Right lobe of liver (tissue), 6 donors: ENCODE data around the gene ADCK2. TPM values are rescaled to one million over a fixed set of nuclear protein-coding genes. Genes with fewer than 3 reads are reported as not detected.
"Not testable (repeated sequence)": the region's sequence is repeated elsewhere in the genome, so short reads cannot be mapped to it uniquely, and the experiment has no call there.

Source experiments
- ATAC-seq, 4 donors: fragments of 200-7000 bp; cut with Tn5 transposase; one replicate each; pipeline ENCODE4 v1.9.1; 2020; ENCODE audit warnings: mild to moderate bottlenecking in 4 of 4, moderate library complexity in 4 of 4
- DNase-seq, 3 donors: peaks; one replicate each; pipeline ENCODE4 v3.0.0-alpha.2; 2020
- H3K27ac ChIP-seq, 3 donors: fragments of 200-600 bp; one replicate each; pipeline ENCODE4 v1.8.0; 2022
- H3K27me3 ChIP-seq, 2 donors: fragments of 200-600 bp; one replicate each; pipeline ENCODE4 v1.8.0; 2022
- H3K36me3 ChIP-seq, 4 donors: fragments of 200-600 bp; sonication (generic) in 1 of 4; one replicate each; pipeline versions ENCODE4 v1.5.1 to v1.8.0; 2017 to 2022; ENCODE audit warnings: control low read depth in 1 of 4
- H3K4me1 ChIP-seq, 4 donors: fragments of 200-600 bp; sonication (generic) in 1 of 4; one replicate each; pipeline versions ENCODE4 v1.5.1 to v1.8.0; 2017 to 2022; ENCODE audit warnings: control low read depth in 1 of 4
- H3K4me3 ChIP-seq, 3 donors: fragments of 200-600 bp; one replicate each; pipeline ENCODE4 v1.8.0; 2022
- H3K9me3 ChIP-seq, 4 donors: fragments of 200-600 bp; sonication (generic) in 1 of 4; one replicate each; pipeline versions ENCODE4 v1.5.1 to v1.8.0; 2017 to 2022; ENCODE audit warnings: control low read depth in 1 of 4
- POLR2A ChIP-seq: fragments of 450-650 bp; IDR thresholded peaks from one replicate; pipeline ENCODE4 v1.6.1; 2017; ENCODE audit warnings: antibody characterized with exemption, mild to moderate bottlenecking
- WGBS: methylation state at CpG from one replicate; pipeline ENCODE4 v1.1.6; 2018; ENCODE audit warnings: low coverage, low lambda C conversion rate; ENCODE audit not compliant: insufficient coverage; ENCODE audit errors: missing lambda C conversion rate; 5-methylcytosine and 5-hydroxymethylcytosine counted together
- intact Hi-C, 2 donors: fragments of 100-400 bp; cut with DNase I; formaldehyde crosslinking; loops; one replicate each; pipeline versions ENCODE4 v1.11.2 to v1.14.1; 2022
- total RNA-seq, 6 experiments: library from RNA; depleted of rRNA in 2 of 6; stranded (reverse); fragments of >200 nt in 2 of 6; fragmentation: NEBNext Ultra II Directional in 3 of 6; extraction: Animal tissue kit (Norgen Biotek cat#: 25700) in 3 of 6; gene quantifications; one replicate each; pipeline versions ENCODE4 v1.1.0 to v1.2.4, GENCODE V29; 2016 to 2023
- TF ChIP-seq, protein P1 (sequence below), 4 donors: fragments of 200-600 bp in 3 of 4; fragments of 450-650 bp in 1 of 4; IDR thresholded peaks; one replicate each; pipeline versions ENCODE4 v1.5.1 to v1.8.0; 2016 to 2022; ENCODE audit warnings: antibody characterized with exemption in 4 of 4, mild to moderate bottlenecking in 2 of 4
- donor health status: DM: no; HTN: yes; CAD: no.
- donor health status: DM: no; HTN: no; CAD: no.
- donor health status: DM: no; HTN: no; CAD: no.
- donor health status: DM: no; HTN: yes; CAD: no.
- donor health status: DM: no; HTN: yes; CAD: no.

The ADCK2 gene
- total RNA-seq, 6 experiments from 2014 or later: 7.8 to 13.9 (median 10.2) TPM

GRCh38 chr7:140698477-140698876, 25.7 kb downstream of the ADCK2 start:
- H3K27me3 ChIP-seq: no peaks in the 10 kb centered on the region
- no peak overlapping the region for H3K27ac ChIP-seq
- H3K4me3 ChIP-seq: no peak overlapping the region
- no peaks in the 10 kb centered on the region for H3K9me3 ChIP-seq
- DNase-seq: no peak
- H3K4me1 ChIP-seq: peaks cover 0 to 14% (median 0%) of the 10 kb centered on the region in 4 donors
- TF ChIP-seq, protein P1, sequence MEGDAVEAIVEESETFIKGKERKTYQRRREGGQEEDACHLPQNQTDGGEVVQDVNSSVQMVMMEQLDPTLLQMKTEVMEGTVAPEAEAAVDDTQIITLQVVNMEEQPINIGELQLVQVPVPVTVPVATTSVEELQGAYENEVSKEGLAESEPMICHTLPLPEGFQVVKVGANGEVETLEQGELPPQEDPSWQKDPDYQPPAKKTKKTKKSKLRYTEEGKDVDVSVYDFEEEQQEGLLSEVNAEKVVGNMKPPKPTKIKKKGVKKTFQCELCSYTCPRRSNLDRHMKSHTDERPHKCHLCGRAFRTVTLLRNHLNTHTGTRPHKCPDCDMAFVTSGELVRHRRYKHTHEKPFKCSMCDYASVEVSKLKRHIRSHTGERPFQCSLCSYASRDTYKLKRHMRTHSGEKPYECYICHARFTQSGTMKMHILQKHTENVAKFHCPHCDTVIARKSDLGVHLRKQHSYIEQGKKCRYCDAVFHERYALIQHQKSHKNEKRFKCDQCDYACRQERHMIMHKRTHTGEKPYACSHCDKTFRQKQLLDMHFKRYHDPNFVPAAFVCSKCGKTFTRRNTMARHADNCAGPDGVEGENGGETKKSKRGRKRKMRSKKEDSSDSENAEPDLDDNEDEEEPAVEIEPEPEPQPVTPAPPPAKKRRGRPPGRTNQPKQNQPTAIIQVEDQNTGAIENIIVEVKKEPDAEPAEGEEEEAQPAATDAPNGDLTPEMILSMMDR (IDR thresholded peaks at IDR 0.05): no peak
- no peak for TF ChIP-seq POLR2A
- H3K36me3 ChIP-seq: no peaks in the 10 kb centered on the region
- no peak for ATAC-seq
- WGBS: 88% methylated on average over 8 of the region's 8 CpGs
- intact Hi-C loops: no loop called here

DNA sequence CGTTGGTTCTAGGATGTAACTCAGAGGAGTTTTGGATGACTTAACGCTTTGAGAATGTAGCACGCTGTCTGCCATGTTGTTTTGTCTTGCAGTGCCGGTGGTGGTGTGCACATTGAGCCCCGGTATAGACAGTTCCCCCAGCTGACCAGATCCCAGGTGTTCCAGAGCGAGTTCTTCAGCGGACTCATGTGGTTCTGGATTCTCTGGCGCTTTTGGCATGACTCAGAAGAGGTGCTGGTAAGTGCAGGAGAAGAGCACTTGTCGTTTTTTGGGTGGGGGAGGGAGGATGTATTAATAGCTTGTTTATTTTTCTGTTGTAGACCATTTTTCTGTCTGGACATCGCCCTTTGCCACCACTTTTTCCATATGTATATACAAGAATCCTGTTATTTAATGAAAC, 30.0 kb downstream of the ADCK2 start:
- Histone ChIP-seq H3K36me3 (peaks cover 0 to 25% (median 4%) of the 10 kb centered on the region in 4 donors), H3K4me3 (no peak overlapping the region), H3K4me1 (peaks cover 0 to 7% (median 2%) of the 10 kb centered on the region in 4 donors), H3K27me3 (no peaks in the 10 kb centered on the region), H3K9me3 (no peaks in the 10 kb centered on the region), H3K27ac (no peak overlapping the region)
- ATAC-seq (no peak), DNase-seq (no peak)
- no peak for TF ChIP-seq POLR2A
- TF ChIP-seq, protein P1 (IDR thresholded peaks at IDR 0.05): no peak
- intact Hi-C loops: no loop called here
- WGBS: 72% methylated on average over 3 of the region's 10 CpGs

DNA sequence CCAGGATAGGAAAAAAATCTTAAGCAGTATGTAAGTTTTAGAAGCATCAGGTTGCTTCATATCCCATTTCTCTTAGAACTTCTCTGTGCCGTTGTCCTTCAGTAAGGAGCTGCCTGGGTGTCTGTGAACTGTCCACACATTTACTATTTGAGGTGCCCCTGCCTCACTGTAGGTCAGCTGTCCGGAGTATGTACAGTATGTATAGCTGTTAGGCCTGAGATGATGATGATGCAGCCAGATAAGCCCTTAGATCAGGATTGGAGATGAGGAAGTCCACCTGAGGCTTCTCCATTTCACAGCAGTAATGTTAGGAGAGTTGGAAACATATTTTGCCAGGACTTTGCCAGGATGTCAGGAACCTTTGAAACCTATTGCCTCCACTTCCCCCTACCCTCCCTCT, 31.5 kb downstream of the ADCK2 start:
- no peak overlapping the region for H3K27ac ChIP-seq
- H3K27me3 ChIP-seq: no peaks in the 10 kb centered on the region
- no peaks in the 10 kb centered on the region for H3K9me3 ChIP-seq
- TF ChIP-seq POLR2A: no peak
- TF ChIP-seq, protein P1 (IDR thresholded peaks at IDR 0.05): no peak
- H3K4me3 ChIP-seq: no peak overlapping the region
- H3K36me3 ChIP-seq: peaks cover 0 to 25% (median 4%) of the 10 kb centered on the region in 4 donors
- WGBS: 90% methylated on average over 2 of the region's 2 CpGs
- DNase-seq (no peak), ATAC-seq (no peak)
- intact Hi-C loops: no loop called here
- peaks cover 0 to 7% (median 0%) of the 10 kb centered on the region in 4 donors for H3K4me1 ChIP-seq

DNA sequence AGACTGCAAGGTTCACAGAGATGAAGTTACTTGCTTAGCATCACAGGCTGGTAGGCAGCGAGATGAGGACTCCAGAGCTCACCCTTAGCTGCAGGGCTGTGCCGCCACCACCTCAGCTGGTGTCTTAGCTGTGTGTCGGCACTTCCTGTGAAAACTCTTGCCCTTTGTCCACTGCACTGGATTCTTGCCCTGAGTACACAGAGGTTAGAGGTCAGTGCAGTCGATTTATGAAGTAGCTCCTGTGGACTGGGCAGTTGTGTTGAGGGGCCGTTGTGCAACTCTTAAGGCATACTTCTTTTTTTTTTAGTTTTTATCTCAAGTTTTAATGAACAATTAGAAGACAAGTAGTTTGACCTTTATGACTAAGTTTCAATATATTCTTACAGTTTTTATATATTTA, 34.4 kb downstream of the ADCK2 start:
- peaks cover 0 to 25% (median 4%) of the 10 kb centered on the region in 4 donors for H3K36me3 ChIP-seq
- DNase-seq (no peak), ATAC-seq (peak; percentile 73 to 93 (median 88))
- no peak overlapping the region for H3K4me3 ChIP-seq
- intact Hi-C loops: no loop called here
- peaks cover 0 to 7% (median 0%) of the 10 kb centered on the region in 4 donors for H3K4me1 ChIP-seq
- no peaks in the 10 kb centered on the region for H3K9me3 ChIP-seq
- TF ChIP-seq POLR2A: no peak
- TF ChIP-seq, protein P1 (IDR thresholded peaks at IDR 0.05): no peak
- WGBS: 17% methylated on average over 3 of the region's 5 CpGs
- no peaks in the 10 kb centered on the region for H3K27me3 ChIP-seq
- H3K27ac ChIP-seq: no peak overlapping the region

GRCh38 chr7:140708764-140709163, 36.0 kb downstream of the ADCK2 start:
- H3K4me1 ChIP-seq, H3K27me3 ChIP-seq, ATAC-seq, H3K4me3 ChIP-seq, DNase-seq, H3K9me3 ChIP-seq, H3K27ac ChIP-seq, intact Hi-C loops: not testable (repeated sequence)
- peaks cover 0 to 25% (median 4%) of the 10 kb centered on the region in 4 donors for H3K36me3 ChIP-seq
- WGBS: 100% methylated on average over 4 of the region's 4 CpGs

DNA sequence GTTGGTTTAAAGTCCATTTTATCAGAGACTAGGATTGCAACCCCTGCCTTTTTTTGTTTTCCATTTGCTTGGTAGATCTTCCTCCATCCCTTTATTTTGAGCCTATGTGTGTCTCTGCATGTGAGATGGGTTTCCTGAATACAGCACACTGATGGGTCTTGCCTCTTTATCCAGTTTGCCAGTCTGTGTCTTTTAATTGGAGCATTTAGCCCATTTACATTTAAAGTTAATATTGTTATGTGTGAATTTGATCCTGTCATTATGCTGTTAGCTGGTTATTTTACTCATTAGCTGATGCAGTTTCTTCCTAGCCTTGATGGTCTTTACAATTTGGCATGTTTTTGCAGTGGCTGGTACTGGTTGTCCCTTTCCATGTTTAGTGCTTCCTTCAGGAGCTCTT, 39.6 kb downstream of the ADCK2 start:
- H3K9me3 ChIP-seq, H3K27me3 ChIP-seq, H3K4me3 ChIP-seq, DNase-seq, ATAC-seq, H3K36me3 ChIP-seq, H3K27ac ChIP-seq, intact Hi-C loops, H3K4me1 ChIP-seq: not testable (repeated sequence)
